HG03135 (cell line): ENCODE data around the gene SYP.
"Not testable (repeated sequence)": the region's sequence is repeated elsewhere in the genome, so short reads cannot be mapped to it uniquely, and the experiment has no call there.

Experiments
- ATAC-seq: cut with Tn5 transposase; IDR thresholded peaks from one replicate; pipeline ENCODE4 v1.9.1; 2021; ENCODE audit warnings: mild to moderate bottlenecking, moderate library complexity; ENCODE audit not compliant: unreplicated experiment

Gene SYP

DNA sequence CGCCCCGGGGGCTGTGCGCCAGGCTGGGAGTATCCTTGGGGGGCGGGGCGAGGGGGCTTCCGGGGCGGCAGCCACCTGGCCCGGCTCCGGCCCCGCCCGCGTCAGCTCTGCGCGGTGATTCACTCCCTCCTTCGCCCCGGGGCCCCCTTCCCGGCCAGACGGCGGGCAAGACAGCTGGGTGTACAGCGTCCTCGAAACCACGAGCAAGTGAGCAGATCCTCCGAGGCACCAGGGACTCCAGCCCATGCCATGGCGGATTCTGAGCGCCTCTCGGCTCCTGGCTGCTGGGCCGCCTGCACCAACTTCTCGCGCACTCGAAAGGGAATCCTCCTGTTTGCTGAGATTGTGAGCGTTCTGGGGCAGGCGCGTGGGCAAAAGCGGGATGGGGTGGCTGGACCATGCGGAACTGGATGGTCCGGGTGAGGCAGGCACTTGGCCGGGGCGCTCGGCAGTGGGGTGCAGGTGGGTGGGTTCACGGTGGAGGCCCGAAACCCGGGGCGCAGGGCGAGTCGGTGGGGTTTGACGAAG, 28.2 kb downstream of the SYP start, which contains the start of gene PLP2:
Gene PLP2, plus strand, starts transcription at position 147 of the 528 bp plus-strand sequence. Its CDS starts 103 bp downstream, at position 250.
- no peak for ATAC-seq

- ATAC-seq = no peak
Observed at GRCh38 chrX:49167740-49168108, 32.3 kb downstream of the SYP start.

- no peak for ATAC-seq
Observed at GRCh38 chrX:49166914-49167739, 32.9 kb downstream of the SYP start.

- no peak for ATAC-seq
Observed at GRCh38 chrX:49165901-49166881, 33.8 kb downstream of the SYP start.

GRCh38 chrX:49164589-49165360, 35.2 kb downstream of the SYP start:
- no peak for ATAC-seq

GRCh38 chrX:49163555-49164419, 36.2 kb downstream of the SYP start:
- peak; percentile 64 for ATAC-seq

- ATAC-seq = no peak
Observed at GRCh38 chrX:49162620-49163019, 37.4 kb downstream of the SYP start, which contains the start of gene MAGIX. Gene MAGIX (plus strand): TSS chrX:49162758. CDS start chrX:49162890, 132 bp downstream.

- ATAC-seq = no peak
Observed at GRCh38 chrX:49161632-49162031, 38.4 kb downstream of the SYP start.

DNA sequence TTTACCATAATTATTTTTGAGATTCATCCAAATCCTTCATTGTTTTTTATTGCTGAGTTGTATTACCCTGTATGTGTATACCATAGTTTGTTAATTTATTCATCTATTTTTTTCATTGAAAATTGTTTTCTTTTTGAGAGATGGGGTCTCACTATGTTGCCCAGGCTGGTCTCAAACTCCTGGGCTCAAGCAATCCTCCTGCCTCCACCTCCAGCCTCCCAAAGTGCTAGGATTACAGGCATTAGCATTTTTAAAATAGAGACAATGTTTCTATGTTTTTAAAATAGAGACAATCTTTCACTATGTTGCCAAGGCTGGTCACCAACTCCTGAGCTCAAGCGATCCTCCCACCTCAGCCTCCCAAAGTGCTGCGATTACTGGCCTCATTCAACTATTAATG, 39.1 kb downstream of the SYP start:
- ATAC-seq = no peak

DNA sequence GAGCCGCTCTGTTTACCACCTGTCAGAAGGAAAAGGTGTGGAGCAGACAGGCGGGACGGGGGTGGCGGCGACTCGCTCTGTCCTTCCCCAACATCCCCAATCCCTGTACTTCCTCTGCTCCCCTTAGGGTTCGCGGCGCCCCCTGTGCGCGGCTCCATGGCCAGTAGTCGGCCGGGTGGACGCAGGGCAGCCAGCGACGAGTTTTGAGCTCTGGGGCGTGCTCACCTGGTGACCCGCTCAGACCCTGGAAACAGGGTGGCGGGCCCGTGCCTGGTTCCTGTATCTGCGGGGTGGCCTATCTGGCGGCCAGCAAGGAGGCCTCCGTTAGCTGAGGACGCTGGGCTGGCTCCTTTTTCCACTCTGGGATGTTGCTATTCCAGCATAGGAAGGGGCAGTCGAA, 42.8 kb downstream of the SYP start:
- no peak for ATAC-seq

DNA sequence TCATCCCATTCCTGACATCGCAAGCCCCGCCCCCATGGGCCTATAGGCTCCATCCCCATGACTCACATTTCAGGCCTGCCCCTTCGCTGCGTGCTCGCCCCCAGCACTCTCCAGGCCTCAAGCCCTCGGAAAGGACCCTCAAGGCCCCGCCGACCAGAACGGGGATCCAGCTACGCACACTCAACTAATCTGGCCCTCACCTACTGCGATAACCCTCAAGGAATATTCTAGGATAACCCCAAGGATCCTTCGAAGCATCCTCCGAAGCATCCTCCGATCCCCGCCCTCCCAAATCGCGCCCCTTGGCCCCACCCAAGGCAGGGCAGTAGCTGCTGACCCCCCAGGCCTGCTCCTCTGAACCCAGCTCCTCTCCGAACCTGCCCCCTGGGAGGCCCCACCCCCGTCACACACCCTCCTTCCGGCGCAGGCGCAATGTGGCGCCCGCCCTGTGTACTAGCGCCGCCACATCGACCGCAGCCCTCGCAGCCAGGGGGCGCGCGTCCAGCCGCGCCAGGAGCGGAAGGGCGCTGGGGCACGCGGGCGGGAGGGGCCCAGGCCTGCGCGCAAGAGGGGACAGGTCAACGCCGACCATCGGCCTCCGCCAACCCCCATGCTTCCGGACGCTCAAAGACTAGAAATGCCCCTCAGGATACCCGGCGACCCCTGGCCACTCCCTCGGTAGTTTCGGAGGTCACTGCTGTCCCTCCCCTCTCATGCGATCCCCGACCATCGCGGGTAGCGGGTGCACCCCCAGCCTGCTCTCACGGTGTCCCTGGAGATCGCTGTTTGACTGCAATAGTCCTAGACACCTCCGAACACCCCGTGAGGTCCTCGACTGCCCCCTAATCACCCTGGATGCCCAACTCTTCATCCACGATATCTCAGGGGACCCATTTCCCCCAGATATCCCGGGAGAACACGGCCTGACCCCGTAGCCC, 43.8 kb downstream of the SYP start:
- ATAC-seq = peak; percentile 86

DNA sequence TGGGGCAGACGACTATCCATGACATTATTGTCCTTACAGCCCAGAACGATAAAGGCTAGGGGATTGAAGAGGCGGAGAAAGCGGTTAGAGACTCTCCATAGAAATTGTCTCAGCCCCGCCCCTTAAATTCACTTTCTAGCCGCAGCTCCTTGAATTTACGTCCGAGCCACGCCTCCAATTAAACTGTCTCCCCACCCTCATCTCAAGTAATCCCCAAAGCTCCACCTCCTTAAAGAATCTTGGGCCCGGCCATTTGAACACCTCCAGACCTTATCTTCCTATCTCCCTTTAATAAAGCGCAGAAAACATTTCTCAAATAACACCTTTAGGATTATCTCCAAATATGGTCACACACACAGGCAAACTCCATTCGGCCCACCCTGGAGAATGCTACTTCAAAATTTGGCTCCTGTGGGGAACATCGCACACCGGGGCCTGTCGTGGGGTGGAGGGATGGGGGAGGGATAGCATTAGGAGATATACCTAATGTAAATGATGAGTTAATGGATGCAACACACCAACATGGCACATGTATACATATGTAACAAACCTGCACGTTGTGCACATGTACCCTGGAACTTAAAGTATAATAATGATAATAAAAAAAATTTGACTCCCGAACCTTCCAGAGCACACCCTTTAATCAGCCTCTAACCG, 44.6 kb downstream of the SYP start:
- no peak for ATAC-seq

DNA sequence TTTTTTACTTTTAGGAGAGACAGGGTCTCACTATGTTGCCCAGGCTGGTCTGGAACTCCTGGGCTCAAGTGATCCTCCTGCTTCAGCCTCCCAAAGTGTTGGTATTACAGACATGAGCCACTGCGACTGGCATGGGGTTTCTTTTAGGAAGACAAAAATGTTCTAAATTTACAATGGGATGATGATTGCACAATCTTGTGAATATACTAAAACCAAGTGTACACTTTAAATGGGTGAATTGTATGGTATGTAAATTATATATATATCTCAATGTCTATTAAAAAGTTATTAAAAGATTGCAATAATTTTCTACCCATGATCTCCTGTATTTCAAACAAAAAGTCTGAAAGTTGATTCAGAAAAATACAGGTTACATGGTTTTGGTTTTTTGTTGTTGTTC, 46.5 kb downstream of the SYP start:
- ATAC-seq = no peak

GRCh38 chrX:49149291-49149690, 50.7 kb downstream of the SYP start:
- ATAC-seq = not testable (repeated sequence)

DNA sequence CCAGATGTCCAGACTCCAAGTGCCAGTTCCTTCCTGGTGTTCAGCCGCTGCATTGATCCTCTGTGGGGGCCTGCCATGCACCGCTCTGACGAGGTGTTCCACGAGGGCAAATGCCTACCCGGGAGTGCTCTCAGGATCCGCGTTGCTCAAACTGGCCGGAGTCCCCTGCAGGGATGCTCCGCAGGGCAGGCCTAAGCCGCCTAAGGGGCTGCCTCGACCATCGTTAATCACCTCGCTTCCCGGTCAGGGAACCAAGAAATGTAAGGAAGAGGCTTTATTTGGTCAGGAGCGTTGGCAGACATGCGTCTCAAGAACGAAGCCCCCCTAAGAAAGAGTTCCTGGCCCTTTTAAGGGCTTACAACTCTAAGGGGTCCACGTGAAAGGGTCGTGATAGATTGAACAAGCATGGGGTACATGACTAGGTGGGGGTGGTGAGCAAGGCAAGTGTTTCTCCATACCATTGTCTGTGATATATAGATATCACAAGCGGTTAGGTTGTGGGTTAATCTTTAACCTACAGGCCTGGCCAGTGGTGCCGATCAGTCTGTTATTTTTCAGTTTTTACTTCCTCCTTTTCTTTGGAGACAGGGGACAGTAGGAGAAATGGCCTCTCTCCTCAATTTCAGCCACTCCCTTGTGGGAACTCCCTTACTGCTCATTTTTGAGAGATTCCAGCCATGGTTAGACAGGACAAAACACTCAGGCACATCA, 51.4 kb downstream of the SYP start:
- ATAC-seq = not testable (repeated sequence)

DNA sequence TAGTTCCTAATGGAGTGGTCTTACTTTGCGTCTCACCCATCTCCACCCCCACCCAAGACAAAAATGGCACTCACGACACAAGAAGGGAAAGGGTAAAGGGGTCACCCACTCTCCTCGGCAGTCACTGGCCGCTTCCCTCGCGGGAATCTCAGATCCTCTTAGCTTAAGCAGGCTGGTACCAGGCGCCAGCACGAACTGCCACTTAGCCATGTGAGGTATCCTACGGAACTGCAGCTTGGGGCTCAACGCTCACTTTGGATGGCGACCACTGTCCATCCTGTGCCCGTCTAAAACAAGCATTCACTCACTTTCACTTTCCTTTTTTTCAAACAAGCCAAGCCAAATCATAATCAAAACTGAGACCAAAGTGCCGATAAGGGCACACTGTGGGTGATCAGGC, 52.1 kb downstream of the SYP start:
- ATAC-seq = no peak

DNA sequence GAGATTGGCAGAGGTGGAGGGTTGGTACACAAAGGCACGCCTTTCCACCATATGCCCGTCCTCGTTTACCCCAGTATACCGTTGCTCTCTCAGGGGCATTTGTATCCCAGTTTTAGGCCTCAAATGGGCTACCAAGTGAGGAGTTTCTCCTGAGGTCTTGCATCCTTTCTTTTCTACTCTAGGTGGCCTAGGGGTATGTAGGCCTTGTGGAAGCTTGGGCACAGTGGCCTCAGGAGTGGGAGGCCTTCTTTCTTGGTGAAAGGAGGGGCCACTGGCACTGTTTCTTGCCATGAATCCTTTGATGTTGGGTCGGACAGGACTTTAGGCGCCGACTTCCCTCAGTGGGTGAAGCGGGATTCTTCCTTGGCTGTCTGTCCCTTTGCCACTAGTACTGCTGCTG, 52.7 kb downstream of the SYP start:
- no peak for ATAC-seq
